NCI-H2081 (cell line): ENCODE measurements around the gene ZNF74.
A peak's percentile ranks its signal among the peaks of the same experiment; 100 is the strongest.

ENCODE experiments used
- DNase-seq, 2 experiments: peaks; one replicate each; lab custom pipeline; 2025; lab: John Stamatoyannopoulos, UW

The ZNF74 gene

DNA sequence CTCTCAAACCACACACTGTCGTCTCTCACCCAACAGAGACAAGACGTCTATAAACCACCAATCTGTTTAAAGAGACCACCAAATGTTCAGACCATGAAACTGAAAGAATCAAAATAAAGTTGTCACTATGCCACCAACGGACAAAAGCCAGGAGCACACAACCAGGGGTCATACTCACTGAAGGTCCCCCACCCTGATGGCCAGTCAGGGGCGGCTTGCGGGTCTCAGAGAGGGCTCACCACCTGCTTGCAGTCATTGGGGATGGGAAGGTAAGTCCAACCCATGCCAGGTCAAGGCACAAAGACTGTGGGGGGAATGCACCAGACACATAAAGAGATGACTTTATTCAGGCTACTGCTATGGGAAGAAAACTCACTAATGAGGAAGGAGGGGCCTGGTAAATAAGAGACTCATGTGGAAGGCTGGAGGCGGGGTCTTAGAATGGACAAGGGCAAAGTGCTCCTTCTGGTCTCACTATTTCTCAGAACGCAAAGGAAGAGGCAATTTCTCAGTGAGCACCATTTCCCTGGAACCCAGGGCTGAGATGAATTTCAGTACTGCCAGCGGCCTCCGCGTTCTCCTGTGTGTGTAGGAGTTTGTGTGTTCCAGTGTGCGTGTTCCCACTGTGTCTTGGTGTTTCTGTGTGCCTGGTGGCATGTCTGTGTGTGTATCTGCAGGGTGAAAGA is 26.3 kb downstream of the ZNF74 start:
- DNase-seq = no peak

DNA sequence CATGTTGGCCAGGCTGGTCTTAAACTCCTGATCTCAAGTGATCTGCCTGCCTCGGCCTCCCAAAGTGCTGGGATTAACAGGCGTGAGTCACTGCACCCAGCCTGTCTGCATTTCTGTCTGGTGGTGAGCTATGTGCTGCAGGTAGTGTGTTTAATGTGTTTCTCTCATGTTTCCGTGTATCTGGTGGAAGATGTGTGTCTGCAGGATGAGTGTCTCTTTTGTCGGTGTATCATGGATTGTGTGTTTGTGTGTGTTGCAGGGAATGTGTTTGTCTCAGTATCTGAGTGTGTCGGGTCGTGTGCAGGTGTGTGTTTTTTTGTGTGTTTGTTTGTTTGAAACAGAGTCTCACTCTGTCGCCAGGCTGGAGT is 27.5 kb downstream of the ZNF74 start:
- no peak for DNase-seq

DNA sequence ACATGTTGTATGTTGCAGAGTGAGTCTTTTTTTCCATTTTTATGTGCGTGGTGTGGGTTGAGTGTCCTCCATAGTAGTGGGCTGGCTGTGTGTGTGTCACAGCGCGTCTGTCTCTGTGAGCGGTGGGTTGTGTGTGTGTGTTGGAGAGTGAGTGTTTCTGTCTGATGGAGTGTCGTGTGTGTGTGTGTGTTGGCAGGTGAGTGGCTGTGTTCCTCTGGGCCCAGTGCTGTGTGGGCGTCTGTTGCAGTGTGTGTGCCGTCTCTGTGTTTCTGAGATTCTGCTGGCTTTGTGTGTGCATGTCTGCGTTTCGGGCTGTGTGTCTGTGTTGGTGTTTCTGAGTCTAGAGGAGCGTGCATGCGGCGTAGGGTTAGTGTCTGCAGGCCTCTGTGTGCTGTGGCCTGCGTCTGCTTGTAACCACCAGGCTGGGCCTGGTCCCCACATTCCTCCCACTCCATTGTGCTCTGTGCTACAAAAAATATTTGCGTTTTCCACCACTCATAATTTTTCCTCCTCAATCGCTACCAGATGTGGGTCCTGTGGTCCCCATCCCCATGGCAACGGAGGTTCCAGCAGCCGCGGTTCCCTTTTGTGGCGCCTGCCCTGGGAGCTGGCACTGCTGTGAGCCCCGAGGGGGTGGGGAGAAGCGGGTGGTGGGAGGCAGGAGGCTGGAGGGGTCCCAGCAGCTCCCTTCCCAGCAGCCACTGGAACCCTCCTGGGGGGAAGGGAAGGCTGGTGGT is 28.5 kb downstream of the ZNF74 start:
- DNase-seq = peak in 1 of 2 experiments; percentile 18

DNA sequence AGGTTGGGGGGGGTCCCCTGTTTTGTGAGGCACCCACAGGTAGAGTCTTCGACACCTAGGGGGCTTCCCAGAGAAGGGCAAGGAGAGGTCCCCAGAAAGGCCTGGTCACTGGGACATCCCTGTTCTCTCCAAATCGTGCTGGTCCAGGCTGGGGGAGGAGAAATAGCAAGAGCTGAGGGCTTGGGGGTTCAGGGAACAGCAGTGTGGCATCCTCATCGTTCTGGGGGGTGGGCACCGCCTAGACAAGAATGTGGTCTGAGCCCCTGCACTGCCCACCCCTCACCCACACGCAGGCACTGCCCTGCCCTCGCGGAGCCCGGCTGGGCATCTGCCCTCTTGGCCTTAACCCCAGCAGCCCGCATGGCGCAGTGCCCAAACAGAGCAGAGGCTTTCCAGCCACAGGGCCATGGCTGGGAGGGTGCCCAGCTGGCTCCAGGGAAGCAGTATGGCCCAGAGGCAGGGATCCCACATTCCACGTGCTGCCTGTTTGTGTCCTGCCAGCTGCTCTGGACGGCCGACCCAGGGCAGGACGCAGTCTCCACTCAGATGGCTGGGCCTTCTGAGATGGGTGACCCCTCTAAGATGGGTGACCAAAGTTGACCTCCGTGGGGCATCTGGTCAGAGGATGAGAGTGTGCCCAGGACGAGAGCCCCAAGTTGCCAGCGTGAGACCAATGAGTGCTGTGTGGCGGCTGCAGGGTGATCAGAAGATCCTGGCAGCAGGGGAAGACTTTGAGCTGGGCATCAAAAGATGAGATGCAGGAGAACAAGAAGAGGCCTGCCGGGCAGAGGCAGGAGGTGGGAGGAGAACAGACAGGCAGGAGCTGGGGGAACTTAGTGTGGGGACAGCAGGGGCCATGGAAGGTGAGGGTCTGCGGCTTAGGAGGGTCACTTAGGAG is 29.3 kb downstream of the ZNF74 start:
- DNase-seq = no peak

DNA sequence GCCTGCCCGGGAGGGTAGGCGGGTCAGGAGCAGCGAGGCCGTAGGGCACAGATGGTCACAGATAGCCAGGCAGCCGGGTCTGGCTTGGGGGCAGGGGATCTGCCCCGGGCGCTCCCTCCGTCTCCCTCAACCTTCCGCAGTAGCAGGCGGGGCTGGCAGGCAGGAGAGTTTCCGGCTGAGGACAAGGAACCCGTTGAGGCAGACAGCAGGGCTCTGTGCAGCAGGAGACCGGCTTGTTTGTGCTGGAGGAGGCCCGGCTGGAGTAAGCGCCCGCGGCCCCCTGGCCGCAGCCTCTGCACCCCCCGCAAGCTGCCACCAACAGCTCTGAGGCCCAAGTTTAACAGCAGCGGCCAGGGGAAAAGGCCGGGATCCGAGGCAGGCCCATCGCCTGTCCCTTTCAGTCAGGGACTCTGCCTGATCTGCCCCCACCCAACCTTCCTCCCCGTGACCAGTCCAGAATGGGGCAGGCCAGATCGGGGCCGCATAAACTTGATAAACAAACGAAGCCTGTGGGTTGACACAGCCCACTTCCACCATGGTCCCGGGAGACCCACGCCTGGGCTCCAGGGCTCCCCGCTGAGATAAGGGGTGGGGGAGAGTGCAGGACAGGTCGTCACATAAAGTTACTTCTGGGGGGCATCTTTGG is 30.1 kb downstream of the ZNF74 start:
- DNase-seq = no peak

DNA sequence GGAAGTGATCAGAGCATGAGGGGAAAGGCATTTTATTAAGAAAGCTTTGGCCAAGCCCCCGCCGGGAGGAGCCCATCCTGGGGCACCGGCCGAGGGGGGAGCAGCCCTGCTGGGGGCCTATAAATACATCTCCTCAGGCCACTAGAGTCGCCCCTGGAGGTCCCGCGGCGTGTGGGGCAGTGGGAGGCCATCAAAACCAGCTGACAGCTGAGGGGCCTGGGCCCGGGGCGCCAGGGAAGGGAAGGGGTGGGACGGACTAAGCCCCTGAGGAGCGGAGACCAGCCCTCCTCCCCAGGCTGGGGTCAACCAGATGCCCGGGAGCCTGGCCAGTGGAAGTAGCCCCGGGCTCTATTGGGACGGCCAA is 30.6 kb downstream of the ZNF74 start:
- DNase-seq = no peak

DNA sequence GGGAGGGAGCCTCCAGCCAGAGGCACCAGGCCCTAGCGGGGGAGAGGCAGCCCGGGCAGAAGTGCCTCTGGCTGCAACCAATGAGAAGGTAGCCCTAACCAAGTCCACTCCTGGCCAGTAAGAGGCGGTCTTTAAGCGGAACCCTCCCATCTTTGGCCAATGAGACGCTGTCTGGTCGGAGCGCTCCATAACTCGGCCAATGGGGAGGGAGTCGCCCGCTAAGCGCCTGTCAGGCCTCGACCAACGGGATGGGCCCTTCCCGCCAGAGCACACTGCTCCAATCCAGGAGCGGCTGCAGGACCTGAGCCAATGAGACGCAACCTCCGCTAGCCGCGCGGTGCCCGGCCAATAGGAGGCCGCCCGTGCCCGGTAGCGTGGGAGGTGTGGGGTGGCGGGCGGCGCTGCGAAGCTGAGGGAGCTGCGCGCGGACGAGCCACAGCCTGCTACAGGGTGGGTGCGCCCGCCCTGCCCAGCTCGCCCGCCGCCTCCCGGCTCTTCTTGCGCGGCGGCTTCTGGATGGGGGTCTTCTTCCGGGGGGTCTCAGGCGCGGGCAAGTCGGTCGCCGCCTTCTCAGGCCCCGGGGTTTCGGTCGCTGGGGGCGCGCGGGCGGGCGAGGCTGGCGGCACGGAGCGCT is 31.1 kb downstream of the ZNF74 start:
- no peak for DNase-seq

DNA sequence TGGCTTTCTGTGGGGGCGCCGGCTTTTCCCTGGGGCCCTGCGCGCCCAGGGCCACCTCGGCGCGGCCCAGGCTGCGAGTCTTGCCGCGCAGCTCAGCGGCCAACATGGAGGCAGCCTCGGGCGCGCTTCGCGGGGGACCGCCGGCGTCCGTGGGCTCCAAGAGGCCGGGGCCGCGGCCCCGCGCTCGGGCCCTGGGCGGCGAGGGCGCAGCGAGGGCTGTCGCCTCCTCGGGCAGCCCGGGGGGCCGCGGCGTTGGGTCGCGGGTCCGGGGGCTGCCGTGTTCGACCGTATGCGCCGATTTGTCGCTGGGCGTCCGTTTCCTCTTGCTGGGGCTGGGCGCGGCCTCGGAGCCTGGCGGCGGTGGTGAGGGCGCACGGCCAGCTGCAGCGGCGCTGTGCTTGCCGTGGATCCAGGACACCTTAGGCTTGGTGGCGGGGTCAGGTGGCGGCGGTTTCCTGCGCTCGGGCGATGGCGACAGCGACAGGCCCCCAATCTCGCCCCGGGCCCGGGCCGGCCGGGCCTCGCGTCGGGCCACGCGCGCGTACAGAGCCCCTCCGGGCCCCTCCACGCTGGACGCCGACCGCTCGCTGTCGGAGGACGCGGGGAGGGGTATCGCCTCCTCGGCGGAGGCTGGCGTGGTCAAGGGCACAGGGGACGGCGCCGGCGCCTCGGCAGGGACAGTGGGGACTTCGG is 31.8 kb downstream of the ZNF74 start:
- DNase-seq = no peak

DNA sequence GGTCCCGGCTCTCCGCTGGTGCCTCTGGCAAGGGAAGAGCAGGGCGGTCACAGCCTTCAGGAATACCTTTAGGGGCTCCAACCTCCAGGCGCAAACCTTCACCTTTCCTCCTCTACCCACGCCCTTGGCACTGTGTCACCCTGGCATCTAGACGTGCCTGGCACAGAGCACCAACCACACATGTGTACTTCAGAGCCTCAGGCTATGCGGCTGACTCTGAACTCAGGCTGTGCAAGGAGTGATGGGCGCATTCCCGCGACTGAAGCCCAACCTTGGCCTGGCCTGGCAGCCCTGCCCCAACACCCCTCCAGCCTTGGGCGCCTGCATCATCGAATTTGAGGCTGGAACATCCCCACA is 32.3 kb downstream of the ZNF74 start:
- no peak for DNase-seq

DNA sequence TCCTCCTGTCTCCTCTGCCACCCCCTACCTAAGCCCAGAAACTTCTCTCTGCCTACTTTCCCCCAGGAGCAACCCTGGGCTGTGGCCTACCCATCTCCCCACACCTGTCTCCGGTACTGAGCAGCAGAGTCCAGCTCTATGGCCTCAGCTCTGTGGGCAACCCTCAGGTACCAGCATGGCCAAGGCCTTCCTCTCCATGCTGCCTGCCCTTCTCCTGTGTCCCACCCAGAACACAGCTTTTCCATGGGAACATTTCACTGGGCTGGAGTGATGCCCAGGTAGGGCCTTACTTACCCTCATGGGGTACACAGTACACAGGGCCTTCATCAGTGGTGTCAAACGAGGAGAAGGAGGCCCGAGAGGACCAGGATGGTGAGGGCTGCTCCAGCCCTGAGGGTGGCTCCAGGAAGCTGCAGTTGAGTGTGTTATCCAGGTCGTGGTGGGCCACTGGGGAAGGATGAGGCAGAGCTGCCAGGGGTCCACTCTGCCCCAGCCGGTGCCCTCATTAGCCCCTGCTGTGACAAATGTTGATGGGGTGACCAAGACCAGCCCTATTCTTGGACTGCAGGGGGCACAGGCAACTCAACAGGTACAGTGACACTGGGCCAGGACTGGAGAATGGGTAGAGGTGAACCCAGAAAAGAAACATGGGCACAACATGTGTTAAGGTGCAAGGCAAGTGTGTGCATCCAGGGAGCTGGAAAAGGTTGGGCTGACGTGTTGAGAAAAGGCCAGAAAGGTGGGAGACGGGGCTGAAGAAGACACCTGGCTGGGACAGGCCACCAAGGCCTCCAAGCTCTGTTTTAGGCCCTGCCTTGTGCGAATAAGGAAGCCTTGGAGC is 33.4 kb downstream of the ZNF74 start:
- DNase-seq = no peak

DNA sequence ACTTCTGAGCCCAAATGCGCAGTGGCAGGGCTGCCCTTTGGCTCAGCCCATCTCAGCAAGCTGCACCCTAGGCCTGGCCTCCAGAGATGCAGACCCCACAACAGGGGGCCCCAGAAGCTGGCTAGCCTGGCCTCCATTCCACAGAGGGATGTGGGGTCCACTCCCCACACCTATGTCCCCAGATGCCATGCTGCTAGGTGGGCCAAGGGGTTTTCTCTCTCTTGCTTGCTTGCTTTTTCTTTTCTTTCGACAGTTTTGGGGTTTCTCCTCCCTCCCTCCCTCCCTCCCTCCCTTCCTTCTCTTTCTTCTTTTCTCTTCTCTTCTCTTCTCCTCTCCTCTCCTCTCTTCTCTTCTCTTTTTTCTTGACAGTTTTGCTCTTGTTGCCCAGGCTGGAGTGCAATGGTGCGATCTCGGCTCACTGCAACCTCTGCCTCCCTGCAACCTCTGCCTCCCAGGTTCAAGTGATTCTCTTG is 34.0 kb downstream of the ZNF74 start:
- no peak for DNase-seq

DNA sequence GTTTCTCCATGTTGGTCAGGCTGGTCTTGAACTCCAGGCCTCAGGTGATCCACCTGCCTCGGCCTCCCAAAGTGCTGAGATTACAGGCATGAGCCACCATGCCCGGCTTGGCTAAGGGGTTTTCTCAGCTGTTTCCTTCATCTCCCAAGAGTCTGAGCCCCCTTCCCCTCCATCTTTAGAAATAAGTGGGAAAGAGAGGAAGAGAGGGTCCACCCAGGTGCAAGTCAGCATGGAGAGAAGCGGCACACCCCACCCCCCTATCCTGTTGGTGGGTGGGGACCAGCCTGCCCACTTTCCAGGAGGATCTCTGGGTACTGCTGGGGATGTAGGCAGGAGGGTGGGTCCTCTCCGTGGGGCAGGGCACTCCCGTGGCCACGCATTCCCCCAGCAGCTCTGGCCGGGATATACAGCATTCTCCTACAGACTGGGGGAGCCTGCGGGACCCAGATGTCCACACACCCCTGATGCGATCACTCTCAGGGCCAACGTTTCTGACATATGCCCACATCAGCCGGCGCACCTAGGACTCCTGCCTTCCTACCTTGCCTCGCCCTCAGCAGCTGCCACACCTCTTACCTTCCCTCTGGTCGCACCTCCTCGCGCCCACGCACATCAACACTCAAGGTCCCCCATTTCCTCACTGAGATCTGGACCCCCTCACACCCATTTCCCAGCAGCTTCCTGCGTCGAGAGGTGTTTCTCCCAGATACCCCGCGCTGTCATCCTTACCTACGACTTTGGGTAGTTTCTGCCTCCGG is 34.7 kb downstream of the ZNF74 start:
- no peak for DNase-seq

DNA sequence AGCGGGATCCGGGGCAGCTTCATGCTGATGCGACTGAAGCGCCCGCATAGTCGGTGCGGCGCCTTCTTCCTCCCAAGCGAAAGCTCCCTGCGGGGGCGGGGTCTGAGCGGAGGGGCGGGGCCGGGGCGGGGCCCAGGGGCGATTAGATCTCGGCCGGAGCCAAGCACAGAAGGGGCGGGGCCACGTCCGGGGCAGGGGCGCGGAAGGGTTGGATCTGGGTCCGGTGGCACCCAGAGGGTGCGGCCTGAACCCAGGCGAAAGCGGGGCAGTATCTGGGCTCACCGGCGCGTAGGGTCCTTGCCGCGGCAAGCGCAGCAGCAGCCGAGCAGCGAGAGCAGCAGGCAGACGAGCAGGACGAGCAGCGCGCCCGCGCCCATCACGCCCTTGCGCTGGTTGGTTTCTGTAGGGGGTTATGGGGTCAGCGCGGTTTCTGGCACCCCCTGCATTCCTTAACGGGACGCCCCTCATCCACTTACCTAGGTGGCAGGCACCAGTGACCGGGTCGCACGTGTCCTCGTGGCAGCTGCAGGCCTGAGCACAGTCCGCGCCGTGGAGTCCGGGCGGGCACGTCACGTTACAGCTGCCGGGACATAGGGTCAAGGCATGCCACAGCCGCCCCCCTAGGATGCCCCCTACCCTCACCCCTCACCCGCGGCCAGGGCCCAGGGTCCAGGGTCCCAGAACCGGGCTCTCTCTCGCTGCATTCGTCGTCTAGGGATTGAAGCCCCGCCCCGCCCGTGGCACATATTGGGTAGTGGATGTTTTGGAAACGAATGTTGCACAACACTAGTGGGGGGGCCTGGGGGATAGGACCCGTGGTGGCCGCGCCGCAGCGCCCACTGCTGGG is 35.5 kb downstream of the ZNF74 start:
- DNase-seq = no peak

DNA sequence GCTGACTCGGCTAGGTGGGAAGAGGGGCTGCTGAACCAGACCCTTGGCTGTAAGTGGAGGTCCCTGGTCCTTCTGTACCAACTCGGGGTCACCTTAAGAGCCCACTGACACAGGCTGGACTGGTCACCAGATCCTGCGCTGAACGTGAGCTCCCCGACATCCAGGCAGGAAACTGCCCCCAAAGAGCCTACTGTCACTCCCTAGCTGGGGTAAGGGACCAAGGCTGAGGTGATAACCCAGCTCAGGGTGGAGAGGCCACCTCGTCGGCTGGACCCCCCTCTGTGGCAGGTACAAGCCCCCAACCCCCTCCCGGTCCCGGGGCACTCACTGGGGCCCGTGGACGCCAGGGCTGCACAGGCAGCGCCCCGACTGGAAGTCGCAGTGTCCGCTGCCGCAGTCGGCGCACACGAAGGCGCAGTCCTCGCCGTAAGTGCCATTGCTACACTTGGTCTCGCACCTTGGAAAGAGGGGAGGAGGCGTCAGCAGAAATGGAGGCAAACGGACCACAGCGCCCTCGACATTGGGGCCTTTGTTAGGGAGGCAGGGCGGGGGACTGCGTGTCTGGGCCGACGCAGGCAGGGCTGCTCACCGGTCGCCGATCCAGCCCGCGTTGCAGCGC is 36.3 kb downstream of the ZNF74 start:
- no peak for DNase-seq

DNA sequence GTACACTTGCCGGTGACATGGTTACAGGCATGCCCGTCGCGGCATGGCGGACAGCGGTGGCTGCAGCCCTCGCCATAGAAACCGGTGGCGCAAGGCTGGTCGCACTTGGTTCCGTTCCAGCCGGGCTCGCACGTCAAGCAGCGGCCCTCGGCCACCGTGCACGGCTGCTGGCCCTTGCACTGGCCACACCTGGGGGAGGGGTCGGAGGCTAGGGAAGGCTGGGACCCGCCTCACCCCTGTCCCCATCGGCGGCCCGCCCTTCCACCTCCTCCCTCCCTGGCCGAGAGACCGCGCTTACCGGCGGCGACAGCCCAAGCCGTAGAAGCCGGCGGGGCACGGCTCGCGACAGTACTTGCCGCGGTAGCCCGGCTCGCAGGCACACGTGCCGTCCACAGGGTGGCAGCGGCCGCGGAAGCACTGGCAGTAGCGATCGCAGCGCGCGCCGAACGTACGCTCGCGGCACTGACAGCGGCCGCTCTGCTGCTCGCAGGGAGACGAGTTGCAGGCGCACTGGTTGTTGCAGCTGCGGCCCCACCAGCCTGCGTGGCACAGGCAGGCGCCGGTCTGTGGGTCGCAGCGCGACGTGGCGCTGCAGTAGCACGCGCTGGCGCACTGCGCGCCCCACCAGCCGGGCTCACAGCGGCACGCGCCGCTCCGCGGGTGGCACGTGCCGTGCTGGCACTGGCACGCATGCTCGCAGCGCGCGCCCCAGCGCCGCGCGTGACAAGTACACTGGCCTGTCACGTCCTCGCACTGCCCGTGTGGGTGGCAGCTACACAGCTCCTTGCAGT is 37.0 kb downstream of the ZNF74 start:
- DNase-seq = peak; percentile 33 to 64

DNA sequence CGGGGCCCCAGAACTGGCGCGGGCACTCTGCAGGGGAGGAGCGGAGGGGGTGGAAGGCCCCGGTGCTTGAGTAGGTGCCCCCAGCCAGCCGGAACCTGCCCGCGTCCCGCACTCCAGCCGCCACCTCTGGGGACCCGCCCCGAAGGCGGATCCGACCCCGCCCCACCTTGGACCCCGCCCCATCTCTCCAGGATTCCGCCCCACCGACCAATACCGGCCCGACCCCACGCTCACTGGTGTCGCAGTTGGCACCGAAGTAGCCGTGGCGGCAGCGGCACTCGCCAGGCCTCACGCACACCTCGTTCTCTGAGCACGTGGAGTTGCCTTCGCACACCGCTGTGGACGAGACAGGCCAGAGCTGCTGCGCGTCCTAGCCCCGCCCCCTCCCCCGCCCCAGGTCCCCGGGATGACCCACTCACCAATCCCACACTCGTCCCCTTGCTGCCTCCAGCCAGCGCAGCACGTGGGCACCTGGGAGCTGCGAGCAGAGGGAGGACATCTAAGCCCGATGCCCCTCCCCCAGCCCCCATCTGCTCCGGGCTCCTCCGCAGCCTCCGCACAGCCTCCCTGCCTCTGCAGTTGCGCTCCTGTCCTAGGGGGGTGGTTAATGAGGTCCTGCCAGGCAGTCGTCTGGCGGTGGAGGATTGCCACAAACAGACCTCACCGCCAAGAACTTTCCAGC is 37.7 kb downstream of the ZNF74 start:
- DNase-seq = no peak

DNA sequence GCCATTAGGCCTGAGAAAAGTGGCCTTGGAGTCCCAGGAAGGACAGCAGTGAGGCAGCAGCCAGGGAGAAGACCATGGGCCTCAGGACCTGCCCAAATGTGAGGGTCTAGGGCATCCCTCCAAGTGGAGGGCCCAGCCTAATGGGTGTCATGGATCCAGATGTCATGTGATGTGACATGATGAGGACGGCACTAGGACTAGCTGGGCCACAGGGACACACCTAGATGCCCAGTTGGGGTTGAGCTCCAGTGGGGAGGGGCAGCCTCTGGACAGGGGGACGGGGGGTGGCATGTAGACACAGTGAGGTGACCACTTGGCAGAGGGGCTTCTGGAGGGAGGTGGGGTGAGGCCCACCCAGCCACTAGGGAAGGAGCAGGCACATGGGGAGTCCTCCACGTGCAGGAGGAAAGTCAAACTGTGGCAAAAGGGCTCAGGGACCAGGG is 38.3 kb downstream of the ZNF74 start:
- DNase-seq = no peak
